Stimulated activated naive B cell treated with anti-CD40 and anti-IgM and Interleukin-4, amounts not matched to agents 10 μg/mL and 1 μg/mL and 100 μg/mL, for 72 hours (primary cell): ENCODE data around the gene NCOR2.

Source experiments
- ATAC-seq, 2 donors: fragments of 150-1000 bp; cut with Tn5 transposase; replicated peaks; 2 replicates each; pipeline ENCODE4 v1.10.0; 2021; ENCODE audit warnings: moderate library complexity in 1 of 2
- DNase-seq: peaks from one replicate; pipeline ENCODE4 v3.0.0; 2021
- H3K27ac Mint-ChIP-seq: one replicate; pipeline ENCODE4 v1.8.0; 2022; ENCODE audit warnings: mild to moderate bottlenecking, mixed read lengths
- H3K27me3 Mint-ChIP-seq, 2 donors: one replicate each; pipeline ENCODE4 v1.8.0; 2022; ENCODE audit warnings: mixed read lengths in 2 of 2
- H3K36me3 Mint-ChIP-seq, 2 donors: one replicate each; pipeline ENCODE4 v1.8.0; 2022; ENCODE audit warnings: mixed read lengths in 2 of 2, mild to moderate bottlenecking in 1 of 2
- H3K4me1 Mint-ChIP-seq, 2 donors: one replicate each; pipeline ENCODE4 v1.8.0; 2022; ENCODE audit warnings: mixed read lengths in 2 of 2, mild to moderate bottlenecking in 1 of 2
- H3K4me3 Mint-ChIP-seq, 2 donors: one replicate each; pipeline ENCODE4 v1.8.0; 2022; ENCODE audit warnings: mild to moderate bottlenecking in 2 of 2, mixed read lengths in 2 of 2, moderate library complexity in 1 of 2
- H3K9me3 Mint-ChIP-seq, 2 donors: one replicate each; pipeline ENCODE4 v1.8.0; 2022; ENCODE audit warnings: mixed read lengths in 2 of 2, mild to moderate bottlenecking in 1 of 2

The NCOR2 gene

DNA sequence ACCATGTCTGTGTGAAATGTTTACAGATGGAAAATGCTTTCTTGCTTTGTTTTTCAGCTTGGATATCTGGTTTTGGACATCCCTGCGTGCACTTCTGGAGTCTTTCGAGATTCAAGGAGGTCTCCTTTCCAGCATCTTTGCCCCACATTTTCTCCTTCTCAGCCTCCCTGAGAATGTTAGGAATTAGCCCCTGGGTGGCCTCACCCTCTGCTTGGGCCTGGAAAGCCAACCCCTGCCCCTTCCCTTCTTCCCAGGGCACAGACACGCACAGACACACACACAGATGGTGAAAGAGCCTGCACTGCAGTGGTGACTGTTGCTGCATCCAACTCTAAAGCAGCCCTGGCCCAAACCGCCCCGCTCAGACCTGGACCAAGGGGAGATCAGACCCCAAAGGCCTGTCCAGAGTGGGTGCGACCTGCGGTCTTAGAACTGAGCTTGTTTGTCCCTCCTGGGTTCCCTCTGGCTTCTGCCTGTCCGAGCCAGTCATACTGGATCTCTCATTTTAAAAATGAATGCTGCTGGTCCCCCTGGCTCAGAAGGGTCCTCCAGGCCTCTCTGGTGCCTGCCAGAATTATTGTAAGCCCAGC, 8.7 kb upstream of the NCOR2 start:
- H3K27me3 Mint-ChIP-seq, result peaks cover 12 to 22% of the 10 kb centered on the region in 2 donors
- peaks cover 0 to 3% of the 10 kb centered on the region in 2 donors for H3K4me1 Mint-ChIP-seq
- ATAC-seq (no peak), DNase-seq (no peak)
- H3K27ac Mint-ChIP-seq, result no peak overlapping the region
- no peak overlapping the region for H3K4me3 Mint-ChIP-seq
- peaks cover 4 to 12% of the 10 kb centered on the region in 2 donors for H3K36me3 Mint-ChIP-seq
- H3K9me3 Mint-ChIP-seq, result peaks cover 16 to 19% of the 10 kb centered on the region in 2 donors

DNA sequence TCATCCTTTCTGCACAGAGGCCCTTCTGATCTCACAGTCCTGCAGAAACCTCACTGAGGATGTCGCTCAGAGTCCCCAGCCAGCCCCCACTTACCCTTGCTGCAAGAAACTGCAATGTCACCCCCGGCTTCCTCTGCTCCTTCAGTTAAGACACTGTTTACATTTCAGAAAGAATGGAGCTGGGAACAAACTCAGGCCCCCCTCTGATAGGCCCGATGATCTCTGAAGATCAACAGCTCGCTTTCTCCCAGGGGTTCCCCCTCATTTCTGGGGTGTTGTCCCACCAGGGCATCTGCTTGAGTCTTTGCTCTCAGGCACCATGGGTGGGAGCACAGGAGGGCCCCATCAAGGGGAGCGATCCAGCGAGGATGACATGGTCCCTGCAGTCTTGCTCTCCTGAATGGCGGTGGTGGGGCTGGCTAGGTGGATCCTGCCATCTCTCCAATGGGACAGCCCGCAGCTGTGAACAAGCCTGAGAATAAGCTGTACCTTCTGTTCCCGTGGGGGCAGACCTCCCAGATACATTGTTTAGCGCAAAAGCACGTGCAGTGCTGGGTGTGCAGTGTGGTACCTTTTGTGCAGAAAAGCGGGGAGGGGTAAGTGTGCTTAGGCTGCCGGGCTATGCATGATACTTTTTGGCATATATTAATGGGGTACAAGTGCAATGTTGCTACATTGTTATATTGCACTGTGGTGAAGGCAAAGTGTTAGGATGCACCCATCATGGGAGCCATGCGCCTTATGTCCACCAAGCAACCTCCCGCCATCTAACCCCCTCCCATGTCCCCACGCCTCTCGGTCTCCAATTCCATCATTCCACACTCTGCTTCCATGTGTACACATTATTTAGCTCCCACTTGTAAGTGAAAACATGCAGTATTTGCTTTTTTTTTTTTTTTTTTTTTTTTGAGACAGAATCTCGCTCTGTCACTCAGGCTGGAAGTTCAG, 6.7 kb upstream of the NCOR2 start:
- H3K27ac Mint-ChIP-seq, result peak overlapping the region; percentile 5
- no peak overlapping the region for H3K4me3 Mint-ChIP-seq

DNA sequence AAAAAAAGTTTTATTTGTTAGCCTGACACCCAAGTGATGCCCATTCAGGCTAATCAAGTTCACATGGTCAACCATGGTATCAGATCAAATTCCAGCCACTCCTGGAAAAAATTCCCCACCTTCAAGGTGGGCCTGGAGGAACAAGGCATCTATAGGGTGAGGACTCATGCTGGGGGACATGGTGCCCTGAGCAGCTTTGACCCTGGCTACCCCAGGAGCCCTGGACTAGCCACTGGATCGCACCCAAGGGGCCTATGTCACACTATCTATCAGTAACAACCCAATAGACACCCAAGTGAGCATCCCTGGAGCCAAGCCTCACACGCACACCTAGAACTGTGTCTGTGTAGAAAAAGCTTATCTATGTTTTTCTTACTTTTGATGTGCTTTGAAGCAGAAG, 4.1 kb upstream of the NCOR2 start:
- DNase-seq, result no peak
- peaks cover 11 to 29% of the 10 kb centered on the region in 2 donors for H3K4me1 Mint-ChIP-seq
- no peak overlapping the region for H3K27ac Mint-ChIP-seq

More for the DNA sequence above, 6.7 kb upstream of the NCOR2 start:
- ATAC-seq, result no peak
- no peak for DNase-seq
- Mint-ChIP-seq H3K4me1 (peaks cover 3 to 14% of the 10 kb centered on the region in 2 donors), H3K36me3 (peaks cover 0 to 7% of the 10 kb centered on the region in 2 donors), H3K9me3 (peaks cover 5 to 9% of the 10 kb centered on the region in 2 donors), H3K27me3 (peaks cover 3 to 10% of the 10 kb centered on the region in 2 donors)

DNA sequence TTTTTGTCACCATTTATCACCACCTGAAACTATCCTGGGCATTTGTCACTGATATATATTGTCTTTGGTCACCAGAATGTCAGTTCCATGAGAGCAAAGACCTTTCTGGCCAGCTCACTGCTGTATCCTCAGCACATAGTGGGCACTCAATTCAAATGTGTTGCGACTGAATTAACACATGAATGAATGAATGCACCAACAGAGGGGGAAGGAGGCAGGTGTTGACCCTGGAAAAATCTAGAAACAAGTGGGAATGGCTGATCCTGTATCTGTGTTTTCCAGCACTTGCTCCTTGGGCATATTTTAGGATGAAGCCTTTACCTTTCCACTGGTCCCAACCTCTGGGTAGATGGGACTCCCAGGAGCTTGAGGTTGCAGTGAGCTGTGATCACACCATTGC, 3.4 kb upstream of the NCOR2 start:
- peaks cover 13 to 34% of the 10 kb centered on the region in 2 donors for H3K4me1 Mint-ChIP-seq
- no peaks in the 10 kb centered on the region for H3K27me3 Mint-ChIP-seq
- H3K9me3 Mint-ChIP-seq, result no peaks in the 10 kb centered on the region
- H3K4me3 Mint-ChIP-seq, result no peak overlapping the region
- H3K27ac Mint-ChIP-seq, result no peak overlapping the region
- ATAC-seq (no peak), DNase-seq (no peak)
- no peaks in the 10 kb centered on the region for H3K36me3 Mint-ChIP-seq

More for the DNA sequence above, 4.1 kb upstream of the NCOR2 start:
- H3K4me3 Mint-ChIP-seq, result no peak overlapping the region
- no peaks in the 10 kb centered on the region for H3K36me3 Mint-ChIP-seq
- ATAC-seq, result no peak
- H3K9me3 Mint-ChIP-seq, result no peaks in the 10 kb centered on the region
- no peaks in the 10 kb centered on the region for H3K27me3 Mint-ChIP-seq

DNA sequence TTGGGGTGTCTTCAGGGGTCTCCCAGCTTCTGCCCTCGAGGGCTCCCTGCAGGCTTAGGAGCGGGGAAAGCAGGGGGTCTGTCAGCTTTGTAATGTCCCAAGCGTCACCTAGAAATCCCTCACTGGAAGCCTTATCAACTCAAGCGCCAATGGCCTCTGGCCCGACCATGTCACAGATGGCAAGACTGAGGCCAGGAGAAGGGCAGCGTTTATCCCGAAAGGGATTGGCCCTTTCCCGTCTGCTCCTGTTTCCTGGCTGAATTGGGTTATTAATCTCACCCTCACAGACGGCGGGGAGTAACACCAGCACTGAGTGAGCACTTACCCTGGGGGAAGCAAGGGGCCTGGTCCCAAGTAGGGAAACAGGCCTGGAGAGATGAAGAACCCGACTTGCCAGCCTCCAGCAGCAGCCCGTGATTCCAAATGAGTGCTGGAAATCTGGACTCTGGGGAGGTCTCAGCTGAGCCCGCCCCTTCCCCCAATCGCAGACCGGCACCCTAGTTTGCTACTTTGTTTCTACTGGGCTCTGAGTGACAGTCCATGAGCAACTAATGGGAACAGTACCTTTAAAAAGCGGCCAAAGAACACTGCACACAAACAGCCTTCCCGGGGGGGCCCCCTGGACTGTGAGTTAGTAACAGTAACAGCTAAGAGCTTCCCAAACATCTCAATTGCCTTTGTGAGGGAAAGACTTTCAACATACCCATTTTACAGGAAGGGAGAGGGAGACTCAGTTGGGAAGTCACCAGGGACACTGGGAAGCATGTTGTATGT, 2.1 kb upstream of the NCOR2 start:
- H3K9me3 Mint-ChIP-seq, result no peaks in the 10 kb centered on the region
- no peaks in the 10 kb centered on the region for H3K27me3 Mint-ChIP-seq
- H3K36me3 Mint-ChIP-seq, result no peaks in the 10 kb centered on the region
- H3K27ac Mint-ChIP-seq, result peak overlapping the region; percentile 9
- no peak for ATAC-seq
- DNase-seq, result no peak
- no peak overlapping the region for H3K4me3 Mint-ChIP-seq
- H3K4me1 Mint-ChIP-seq, result peaks cover 20 to 46% of the 10 kb centered on the region in 2 donors

DNA sequence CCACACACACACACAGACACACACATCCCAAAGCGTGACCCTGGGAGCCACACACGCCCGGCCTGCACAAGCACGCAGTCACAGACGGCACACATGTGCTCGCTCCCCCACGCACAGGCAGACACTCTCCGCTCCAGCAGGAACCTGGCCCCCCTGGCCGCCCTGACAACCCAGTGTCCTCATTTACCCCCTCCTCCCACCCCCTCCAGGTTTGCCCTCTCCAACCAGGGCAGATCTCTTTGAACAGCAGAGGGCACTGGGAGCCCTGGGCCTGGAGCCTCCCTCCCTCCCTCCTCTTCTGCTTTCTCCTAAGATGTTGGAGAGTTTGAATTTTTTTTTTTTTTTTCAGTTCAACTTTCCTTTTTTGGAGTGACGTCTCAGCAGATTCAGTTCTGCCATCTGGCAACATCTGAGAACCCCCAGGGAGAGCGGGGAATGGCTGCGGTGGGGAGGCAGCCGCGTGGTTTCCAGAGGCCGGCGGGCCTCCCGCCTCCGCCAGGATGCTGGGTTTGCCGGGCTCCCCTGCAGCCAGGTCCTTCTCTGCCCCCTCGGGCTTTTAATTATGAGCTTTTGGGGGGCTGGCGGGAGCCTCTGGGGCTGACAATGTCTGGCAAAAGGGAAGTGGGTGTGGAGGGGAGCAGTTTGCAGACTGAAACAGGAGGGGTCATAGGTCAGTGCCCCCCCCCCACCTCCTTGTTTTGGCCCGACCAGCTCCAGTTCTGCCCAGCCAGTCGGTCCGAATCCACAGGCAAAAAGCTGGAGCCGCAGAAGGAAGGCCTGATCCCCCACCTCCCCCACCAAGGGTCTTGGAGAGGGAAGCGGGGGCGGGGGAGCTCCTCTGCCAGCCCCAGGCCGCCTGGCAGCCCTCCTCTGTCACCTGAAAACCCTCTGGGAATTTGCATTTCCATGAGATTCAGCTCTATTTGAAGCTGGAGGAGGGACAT, 1.3 kb upstream of the NCOR2 start:
- peak; percentile 86 for DNase-seq
- peak; percentile 58 to 63 for ATAC-seq
- Mint-ChIP-seq H3K4me1 (peaks cover 24 to 55% of the 10 kb centered on the region in 2 donors), H3K27ac (peak overlapping the region; percentile 96), H3K36me3 (peaks cover 0 to 2% of the 10 kb centered on the region in 2 donors), H3K27me3 (no peaks in the 10 kb centered on the region), H3K4me3 (peak overlapping the region; percentile 89 to 90), H3K9me3 (no peaks in the 10 kb centered on the region)

DNA sequence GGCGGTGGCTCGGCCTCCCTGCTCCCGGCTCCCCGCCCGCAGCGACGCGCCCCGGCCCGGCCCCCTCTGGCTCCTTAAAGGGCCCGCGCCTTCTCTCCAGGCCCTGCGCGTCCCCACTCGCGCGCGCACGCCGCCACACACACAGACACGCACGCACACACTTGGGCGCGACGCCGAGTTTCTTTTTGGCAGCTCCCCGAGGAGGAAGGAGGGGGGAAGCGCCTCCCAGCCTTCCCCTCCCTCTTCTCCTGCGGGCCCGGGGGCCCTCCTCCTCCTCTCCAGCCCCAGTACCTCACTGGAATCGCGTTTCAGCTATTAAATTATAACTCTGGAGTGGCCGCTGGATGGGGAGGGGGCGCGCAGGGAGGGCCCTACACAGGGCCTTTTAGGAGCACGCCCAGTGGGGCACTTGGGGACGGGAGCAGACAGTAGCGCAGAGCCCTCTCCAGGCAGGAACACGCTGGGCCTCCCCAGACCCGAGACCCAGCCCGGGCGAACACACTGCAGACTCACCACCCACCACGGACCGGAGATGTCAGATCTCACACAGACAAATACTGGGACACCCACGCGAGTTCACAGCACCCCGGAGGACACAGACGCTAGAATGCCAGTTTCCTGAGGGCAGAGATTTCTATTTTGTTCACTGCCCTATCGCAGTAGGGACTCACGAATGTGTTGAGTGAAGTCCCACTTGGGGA, 411 bp upstream of the NCOR2 start:
- peak; percentile 63 to 69 for ATAC-seq
- peaks cover 24 to 62% of the 10 kb centered on the region in 2 donors for H3K4me1 Mint-ChIP-seq
- no peaks in the 10 kb centered on the region for H3K27me3 Mint-ChIP-seq
- no peaks in the 10 kb centered on the region for H3K9me3 Mint-ChIP-seq
- peak overlapping the region; percentile 89 to 90 for H3K4me3 Mint-ChIP-seq
- peaks cover 0 to 2% of the 10 kb centered on the region in 2 donors for H3K36me3 Mint-ChIP-seq
- H3K27ac Mint-ChIP-seq, result peak overlapping the region; percentile 96
- DNase-seq, result peak; percentile 78

DNA sequence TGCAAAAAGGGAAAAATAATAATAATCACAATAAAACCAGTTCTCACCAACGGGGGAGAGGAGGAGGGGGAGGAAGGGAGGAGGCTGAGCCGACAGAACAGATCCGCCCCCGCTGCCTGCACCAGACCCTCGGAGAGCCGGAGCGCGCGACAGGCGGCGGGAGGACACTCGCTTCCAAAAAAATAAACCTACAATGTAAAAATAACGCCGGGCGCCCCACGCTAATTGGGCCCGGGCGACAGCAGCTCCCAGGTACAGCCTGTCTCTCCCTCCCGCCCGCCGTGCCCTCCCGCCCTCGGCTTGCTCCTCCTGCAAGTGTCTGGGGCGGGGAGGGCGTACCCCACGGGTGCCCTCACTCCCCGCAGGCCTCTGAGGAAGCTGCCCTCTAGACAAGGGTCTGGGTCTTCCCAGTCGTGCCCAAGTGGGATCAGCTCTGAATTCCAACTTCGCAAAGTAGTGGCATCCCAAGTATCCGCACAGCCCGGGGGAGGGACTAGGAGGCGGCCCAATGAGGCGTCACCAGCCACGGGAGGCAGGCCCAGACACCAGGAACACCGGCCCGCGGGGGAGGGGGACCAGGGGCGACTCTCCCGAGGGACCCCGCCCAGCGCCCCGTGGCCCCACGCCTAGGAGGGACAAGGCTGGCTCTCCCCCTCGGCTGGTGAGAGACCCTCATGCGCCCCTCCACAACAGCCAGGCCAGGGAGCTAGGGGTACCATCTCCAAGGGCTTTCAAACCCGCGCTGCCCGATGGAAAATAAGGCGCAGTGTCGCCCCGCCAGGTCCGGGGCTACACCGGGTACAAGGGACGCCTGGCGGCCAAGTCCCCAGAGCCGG, 1.0 kb downstream of the NCOR2 start:
- Mint-ChIP-seq H3K9me3 (no peaks in the 10 kb centered on the region), H3K27ac (peak overlapping the region; percentile 96), H3K4me1 (peaks cover 31 to 75% of the 10 kb centered on the region in 2 donors), H3K4me3 (peak overlapping the region; percentile 96 to 97), H3K27me3 (no peaks in the 10 kb centered on the region), H3K36me3 (peaks cover 3% of the 10 kb centered on the region in 2 donors)
- DNase-seq, result peak; percentile 50
- ATAC-seq, result peak; percentile 30 to 32

DNA sequence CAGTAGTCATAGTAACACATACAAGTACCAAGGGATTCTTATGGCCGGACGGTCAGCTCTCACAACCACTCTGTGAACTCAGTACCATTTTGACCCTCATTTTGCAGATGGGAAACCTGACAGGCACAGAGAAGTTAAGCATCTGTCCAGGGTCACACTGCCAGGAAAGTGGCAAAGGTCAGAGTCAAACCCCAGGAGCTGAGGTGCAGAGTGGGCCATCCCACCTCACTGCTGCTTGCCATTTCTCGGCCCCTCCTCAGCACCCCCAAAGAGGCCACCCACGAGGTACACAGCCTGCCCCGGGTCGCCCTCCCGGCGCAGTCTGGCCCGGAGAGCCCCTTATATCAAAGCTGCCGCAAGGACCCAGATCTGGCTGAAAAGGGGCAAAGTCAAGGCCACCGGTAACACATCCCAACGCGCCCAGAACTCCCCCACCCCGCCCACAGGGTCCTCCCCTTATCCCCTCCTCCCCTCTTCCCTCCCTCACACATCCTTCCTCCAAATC, 1.7 kb downstream of the NCOR2 start:
- Mint-ChIP-seq H3K27ac (peak overlapping the region; percentile 96), H3K4me3 (peak overlapping the region; percentile 96 to 97), H3K9me3 (no peaks in the 10 kb centered on the region), H3K27me3 (no peaks in the 10 kb centered on the region), H3K4me1 (peaks cover 36 to 82% of the 10 kb centered on the region in 2 donors), H3K36me3 (peaks cover 3 to 4% of the 10 kb centered on the region in 2 donors)
- ATAC-seq (no peak), DNase-seq (no peak)

DNA sequence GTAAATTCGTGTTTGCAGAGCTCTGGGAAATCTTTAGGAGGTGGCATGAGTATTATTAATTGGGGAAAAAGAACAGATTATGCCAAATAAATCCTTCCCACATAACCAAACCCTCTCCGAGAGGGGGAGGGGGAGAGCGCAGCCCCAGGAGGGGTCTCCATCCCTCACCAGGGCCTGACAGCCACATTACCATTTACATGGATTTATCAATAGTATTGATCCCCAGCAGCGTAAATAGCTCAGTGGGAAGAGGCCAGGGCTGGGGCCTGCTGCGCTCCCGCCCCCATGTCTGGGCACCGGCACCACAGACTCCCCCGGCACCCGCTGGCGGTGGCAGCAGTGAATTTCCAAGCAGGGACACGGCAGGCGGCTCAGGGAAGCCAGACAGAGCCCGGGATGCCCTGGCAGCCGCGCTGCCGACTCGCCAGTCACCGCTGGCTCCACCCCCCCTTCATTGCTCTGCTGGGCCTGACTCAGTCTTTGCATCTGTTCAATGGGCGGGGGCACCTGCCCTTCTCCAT, 2.4 kb downstream of the NCOR2 start:
- peak overlapping the region; percentile 96 to 97 for H3K4me3 Mint-ChIP-seq
- H3K9me3 Mint-ChIP-seq, result no peaks in the 10 kb centered on the region
- ATAC-seq (no peak), DNase-seq (no peak)
- peaks cover 3 to 4% of the 10 kb centered on the region in 2 donors for H3K36me3 Mint-ChIP-seq
- H3K4me1 Mint-ChIP-seq, result peaks cover 37 to 79% of the 10 kb centered on the region in 2 donors
- H3K27me3 Mint-ChIP-seq, result no peaks in the 10 kb centered on the region
- no peak overlapping the region for H3K27ac Mint-ChIP-seq

DNA sequence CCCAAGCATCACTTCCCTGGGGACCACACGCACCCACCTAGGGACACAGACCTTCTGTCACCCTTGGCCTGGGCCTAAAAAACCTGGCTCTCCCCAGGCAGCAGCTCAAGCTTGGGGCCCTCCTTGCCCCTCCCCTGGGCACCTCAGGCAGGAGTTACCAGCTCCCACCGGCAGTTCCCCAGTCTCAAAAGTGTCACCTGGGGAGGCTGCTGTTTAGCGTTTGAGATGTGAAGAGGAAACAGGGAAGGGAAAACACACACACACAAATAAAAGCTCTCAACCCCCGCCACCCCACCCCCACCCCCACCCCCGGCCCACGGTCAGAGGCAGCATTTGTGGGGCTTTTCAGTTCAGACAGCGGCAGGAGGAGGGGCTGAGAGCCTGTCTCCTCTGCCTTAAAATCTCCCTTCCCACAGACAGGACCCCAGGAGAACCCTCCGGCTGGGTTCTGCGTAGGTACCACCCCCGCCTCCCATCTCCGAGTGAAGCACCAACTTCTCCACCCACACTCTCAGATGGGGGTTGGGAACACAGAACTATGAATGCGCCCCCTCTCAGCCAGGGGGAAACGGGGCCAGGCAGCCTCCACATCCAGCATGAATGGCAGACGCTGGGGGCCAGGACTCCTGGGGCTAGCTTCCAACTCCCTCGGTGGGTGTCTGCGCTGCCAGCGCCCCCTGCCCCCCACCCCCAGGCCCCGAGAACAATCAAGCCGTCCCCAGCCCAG, 3.0 kb downstream of the NCOR2 start:
- Mint-ChIP-seq H3K36me3 (peaks cover 7 to 9% of the 10 kb centered on the region in 2 donors), H3K4me3 (peak overlapping the region; percentile 70), H3K27ac (peak overlapping the region; percentile 37), H3K4me1 (peaks cover 40 to 78% of the 10 kb centered on the region in 2 donors), H3K9me3 (peaks cover 0 to under 1% of the 10 kb centered on the region in 2 donors), H3K27me3 (no peaks in the 10 kb centered on the region)
- no peak for DNase-seq
- no peak for ATAC-seq
